ENCODE measurements around the gene TRMT61A. TPM values are rescaled to one million over a fixed set of nuclear protein-coding genes. Genes with fewer than 3 reads are reported as not detected.

TRMT61A gene
- total RNA-seq, 1 donor from 2014 or later = 6.1 TPM

- Mint-ChIP-seq H3K4me1 (ENCODE audit: unreplicated experiment) (peaks cover 3% of the 10 kb centered on the region), H3K27me3 (ENCODE audit: unreplicated experiment) (peaks cover 6% of the 10 kb centered on the region), H3K9me3 (ENCODE audit: unreplicated experiment) (no peaks in the 10 kb centered on the region), H3K27ac (ENCODE audit: unreplicated experiment) (no peak overlapping the region), H3K36me3 (ENCODE audit: low read depth, unreplicated experiment) (peaks cover 13% of the 10 kb centered on the region), H3K4me3 (ENCODE audit: unreplicated experiment) (peak overlapping the region; percentile 2)
- no peak for TF ChIP-seq CTCF (IDR thresholded peaks at IDR 0.05; ENCODE audit: unreplicated experiment)
- DNase-seq (ENCODE audit: low spot score) = no peak
Measured at GRCh38 chr14:103512701-103513611, 16.0 kb upstream of the TRMT61A start.

DNA sequence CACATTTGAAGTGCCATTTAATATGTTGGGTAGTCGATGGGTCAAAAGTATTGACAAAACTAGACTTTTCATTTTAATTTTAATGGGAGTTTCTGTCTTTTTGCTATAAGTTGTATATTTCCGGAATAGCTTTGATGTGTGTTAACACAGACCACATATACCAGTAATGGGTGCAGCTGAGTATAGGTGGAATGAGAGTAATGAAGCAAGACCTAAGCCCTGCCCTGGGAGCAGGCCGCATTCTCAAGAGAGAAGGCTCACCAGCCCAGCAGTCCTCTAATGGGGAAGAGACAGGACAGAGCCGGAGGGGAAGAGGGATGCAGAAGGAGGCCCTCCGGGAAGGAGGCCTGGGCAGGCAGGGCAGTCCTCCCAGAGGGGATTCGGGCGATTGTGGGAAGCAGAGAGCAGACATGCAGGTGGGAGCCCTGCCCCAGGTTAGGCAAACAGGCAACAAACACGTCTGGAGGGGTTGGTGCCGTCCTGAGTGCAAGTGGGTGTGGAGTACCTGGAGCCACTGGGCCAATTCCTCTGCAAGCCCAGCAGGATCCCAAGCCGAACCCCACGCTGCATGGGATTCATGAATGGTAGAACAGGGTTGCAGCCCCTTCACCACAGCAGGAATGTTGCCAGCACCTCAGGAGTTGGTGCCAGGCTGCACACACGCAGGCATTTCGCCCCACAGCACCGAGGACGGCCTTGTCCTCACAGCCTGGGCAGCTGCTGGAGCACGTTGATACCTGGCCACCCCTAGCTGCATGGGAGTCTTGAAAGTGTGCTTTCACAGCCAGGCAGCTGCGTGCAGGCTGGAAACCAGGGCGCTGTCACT lies 14.2 kb upstream of the TRMT61A start:
- no peak for TF ChIP-seq CTCF (IDR thresholded peaks at IDR 0.05; ENCODE audit: unreplicated experiment)
- Mint-ChIP-seq H3K27ac (ENCODE audit: unreplicated experiment) (no peak overlapping the region), H3K36me3 (ENCODE audit: low read depth, unreplicated experiment) (peaks cover 8% of the 10 kb centered on the region), H3K4me3 (ENCODE audit: unreplicated experiment) (no peak overlapping the region), H3K27me3 (ENCODE audit: unreplicated experiment) (peaks cover 13% of the 10 kb centered on the region), H3K4me1 (ENCODE audit: unreplicated experiment) (peaks cover 6% of the 10 kb centered on the region), H3K9me3 (ENCODE audit: unreplicated experiment) (no peaks in the 10 kb centered on the region)
- DNase-seq (ENCODE audit: low spot score) = no peak

DNA sequence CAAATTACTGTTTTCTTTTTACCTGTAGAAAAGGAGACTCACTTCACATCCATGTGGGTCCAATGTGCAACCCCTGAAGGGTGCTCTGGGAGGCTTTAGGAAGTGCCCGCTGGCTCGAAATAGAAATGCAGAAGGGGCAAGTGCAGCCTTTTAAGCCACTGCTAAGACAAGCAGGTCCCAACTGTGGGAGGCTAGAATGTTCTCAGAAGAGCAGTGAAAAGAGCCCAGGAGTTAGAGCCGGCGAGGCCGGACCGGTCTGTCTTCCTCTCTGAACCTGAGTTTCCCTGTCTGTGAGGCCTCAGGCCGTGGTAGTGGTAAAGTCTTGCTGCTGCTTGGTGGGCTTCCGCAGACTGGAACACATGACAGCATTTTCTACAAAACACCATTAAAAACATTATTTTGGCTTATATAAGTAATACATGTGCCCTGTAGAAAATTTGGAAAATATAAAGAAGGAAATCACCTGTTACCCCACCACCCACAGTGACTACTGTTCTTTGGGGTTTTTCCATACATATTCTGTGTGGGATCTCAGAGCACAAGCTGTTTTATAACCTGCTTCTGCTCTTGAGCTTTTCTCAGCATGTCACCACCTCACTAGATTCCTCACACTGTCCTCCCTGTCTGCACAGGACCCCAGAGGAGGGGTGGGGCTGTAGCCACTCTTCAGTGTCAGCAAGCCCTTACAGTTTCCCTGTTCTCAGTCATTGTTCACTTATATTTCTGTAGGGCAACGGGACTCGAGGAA lies 12.4 kb upstream of the TRMT61A start:
- H3K4me3 Mint-ChIP-seq (ENCODE audit: unreplicated experiment) = no peak overlapping the region
- H3K36me3 Mint-ChIP-seq (ENCODE audit: low read depth, unreplicated experiment) = no peaks in the 10 kb centered on the region
- peaks cover 13% of the 10 kb centered on the region for H3K27me3 Mint-ChIP-seq (ENCODE audit: unreplicated experiment)
- no peaks in the 10 kb centered on the region for H3K9me3 Mint-ChIP-seq (ENCODE audit: unreplicated experiment)
- no peak for DNase-seq (ENCODE audit: low spot score)
- TF ChIP-seq CTCF (IDR thresholded peaks at IDR 0.05; ENCODE audit: unreplicated experiment) = no peak
- no peak overlapping the region for H3K27ac Mint-ChIP-seq (ENCODE audit: unreplicated experiment)
- H3K4me1 Mint-ChIP-seq (ENCODE audit: unreplicated experiment) = peaks cover 9% of the 10 kb centered on the region

- H3K4me3 Mint-ChIP-seq (ENCODE audit: unreplicated experiment) = no peak overlapping the region
Measured at GRCh38 chr14:103517174-103517566, 11.8 kb upstream of the TRMT61A start.

More at GRCh38 chr14:103517174-103517566, 11.8 kb upstream of the TRMT61A start:
- no peak for TF ChIP-seq CTCF (IDR thresholded peaks at IDR 0.05; ENCODE audit: unreplicated experiment)
- Mint-ChIP-seq H3K27ac (ENCODE audit: unreplicated experiment) (no peak overlapping the region), H3K9me3 (ENCODE audit: unreplicated experiment) (no peaks in the 10 kb centered on the region), H3K4me1 (ENCODE audit: unreplicated experiment) (peaks cover 9% of the 10 kb centered on the region), H3K36me3 (ENCODE audit: low read depth, unreplicated experiment) (no peaks in the 10 kb centered on the region), H3K27me3 (ENCODE audit: unreplicated experiment) (peaks cover 13% of the 10 kb centered on the region)
- DNase-seq (ENCODE audit: low spot score) = no peak
